Stimulated activated memory B cell treated with anti-CD40 and anti-IgM and Interleukin-4, amounts not matched to agents 10 μg/mL and 1 μg/mL and 100 μg/mL, for 72 hours (primary cell): Measurements from ENCODE around the gene MAD2L2.

ENCODE experiments used
- ATAC-seq: fragments of 150-1000 bp; cut with Tn5 transposase; 2 replicates; pipeline ENCODE4 v1.10.0; 2021
- H3K27ac Mint-ChIP-seq: one replicate; pipeline ENCODE4 v1.8.0; 2022; ENCODE audit warnings: mild to moderate bottlenecking, mixed read lengths
- H3K27me3 Mint-ChIP-seq: one replicate; pipeline ENCODE4 v1.8.0; 2022; ENCODE audit warnings: mixed read lengths
- H3K36me3 Mint-ChIP-seq: one replicate; pipeline ENCODE4 v1.8.0; 2022; ENCODE audit warnings: mixed read lengths
- H3K4me1 Mint-ChIP-seq: one replicate; pipeline ENCODE4 v1.8.0; 2022; ENCODE audit warnings: mixed read lengths
- H3K4me3 Mint-ChIP-seq: one replicate; pipeline ENCODE4 v1.8.0; 2022; ENCODE audit warnings: mild to moderate bottlenecking, moderate library complexity, mixed read lengths
- H3K9me3 Mint-ChIP-seq: one replicate; pipeline ENCODE4 v1.8.0; 2022; ENCODE audit warnings: mixed read lengths

The MAD2L2 gene

GRCh38 chr1:11678442-11678841, 2.5 kb downstream of the MAD2L2 start:
- Mint-ChIP-seq H3K36me3 (peaks cover 15% of the 10 kb centered on the region), H3K9me3 (no peaks in the 10 kb centered on the region), H3K27ac (no peak overlapping the region), H3K4me3 (no peak overlapping the region), H3K4me1 (peaks cover 25% of the 10 kb centered on the region), H3K27me3 (no peaks in the 10 kb centered on the region)
- no peak for ATAC-seq

GRCh38 chr1:11676386-11677103, 4.4 kb downstream of the MAD2L2 start:
- Mint-ChIP-seq H3K27ac (no peak overlapping the region), H3K36me3 (peaks cover 19% of the 10 kb centered on the region), H3K4me1 (peaks cover 25% of the 10 kb centered on the region), H3K27me3 (no peaks in the 10 kb centered on the region), H3K4me3 (no peak overlapping the region), H3K9me3 (no peaks in the 10 kb centered on the region)
- no peak for ATAC-seq

GRCh38 chr1:11675325-11675724, 5.6 kb downstream of the MAD2L2 start:
- no peak overlapping the region for H3K4me3 Mint-ChIP-seq
- no peaks in the 10 kb centered on the region for H3K27me3 Mint-ChIP-seq
- peaks cover 20% of the 10 kb centered on the region for H3K36me3 Mint-ChIP-seq
- no peak overlapping the region for H3K27ac Mint-ChIP-seq
- H3K9me3 Mint-ChIP-seq, result no peaks in the 10 kb centered on the region
- ATAC-seq, result no peak
- H3K4me1 Mint-ChIP-seq, result peaks cover 32% of the 10 kb centered on the region

- no peak overlapping the region for H3K27ac Mint-ChIP-seq
- H3K9me3 Mint-ChIP-seq, result no peaks in the 10 kb centered on the region
- no peaks in the 10 kb centered on the region for H3K27me3 Mint-ChIP-seq
- peaks cover 23% of the 10 kb centered on the region for H3K36me3 Mint-ChIP-seq
- H3K4me3 Mint-ChIP-seq, result no peak overlapping the region
- ATAC-seq, result no peak
- peaks cover 26% of the 10 kb centered on the region for H3K4me1 Mint-ChIP-seq
These were observed 6.5 kb downstream of the MAD2L2 start for GRCh38 chr1:11674488-11674887.

- ATAC-seq, result no peak
- peaks cover 29% of the 10 kb centered on the region for H3K36me3 Mint-ChIP-seq
- H3K27me3 Mint-ChIP-seq, result no peaks in the 10 kb centered on the region
- no peak overlapping the region for H3K27ac Mint-ChIP-seq
- H3K4me3 Mint-ChIP-seq, result no peak overlapping the region
- H3K4me1 Mint-ChIP-seq, result peaks cover 25% of the 10 kb centered on the region
- H3K9me3 Mint-ChIP-seq, result no peaks in the 10 kb centered on the region
These were observed 7.7 kb downstream of the MAD2L2 start for GRCh38 chr1:11673089-11673769.

- no peaks in the 10 kb centered on the region for H3K9me3 Mint-ChIP-seq
- H3K4me1 Mint-ChIP-seq, result peaks cover 28% of the 10 kb centered on the region
- H3K27ac Mint-ChIP-seq, result peak overlapping the region; percentile 51
- ATAC-seq, result peak; percentile 10
- H3K36me3 Mint-ChIP-seq, result peaks cover 29% of the 10 kb centered on the region
- H3K27me3 Mint-ChIP-seq, result no peaks in the 10 kb centered on the region
- no peak overlapping the region for H3K4me3 Mint-ChIP-seq
These were observed 9.2 kb downstream of the MAD2L2 start for GRCh38 chr1:11671544-11672286.

- no peak overlapping the region for H3K4me3 Mint-ChIP-seq
- H3K27me3 Mint-ChIP-seq, result no peaks in the 10 kb centered on the region
- peaks cover 29% of the 10 kb centered on the region for H3K36me3 Mint-ChIP-seq
- H3K4me1 Mint-ChIP-seq, result peaks cover 28% of the 10 kb centered on the region
- no peaks in the 10 kb centered on the region for H3K9me3 Mint-ChIP-seq
- H3K27ac Mint-ChIP-seq, result peak overlapping the region; percentile 51
- ATAC-seq, result no peak
These were observed 9.8 kb downstream of the MAD2L2 start for GRCh38 chr1:11671205-11671543.

GRCh38 chr1:11670747-11671146, 10.2 kb downstream of the MAD2L2 start:
- H3K4me1 Mint-ChIP-seq, result peaks cover 28% of the 10 kb centered on the region
- no peaks in the 10 kb centered on the region for H3K27me3 Mint-ChIP-seq
- no peaks in the 10 kb centered on the region for H3K9me3 Mint-ChIP-seq
- H3K36me3 Mint-ChIP-seq, result peaks cover 27% of the 10 kb centered on the region
- ATAC-seq, result peak; percentile 83
- H3K27ac Mint-ChIP-seq, result peak overlapping the region; percentile 51
- H3K4me3 Mint-ChIP-seq, result no peak overlapping the region

- no peaks in the 10 kb centered on the region for H3K27me3 Mint-ChIP-seq
- H3K36me3 Mint-ChIP-seq, result peaks cover 15% of the 10 kb centered on the region
- no peaks in the 10 kb centered on the region for H3K9me3 Mint-ChIP-seq
- peaks cover 28% of the 10 kb centered on the region for H3K4me1 Mint-ChIP-seq
- peak overlapping the region; percentile 38 for H3K27ac Mint-ChIP-seq
- H3K4me3 Mint-ChIP-seq, result no peak overlapping the region
- ATAC-seq, result no peak
These were observed 12.4 kb downstream of the MAD2L2 start for GRCh38 chr1:11668516-11668915.

GRCh38 chr1:11664336-11665065, 16.4 kb downstream of the MAD2L2 start:
- no peaks in the 10 kb centered on the region for H3K9me3 Mint-ChIP-seq
- peaks cover 15% of the 10 kb centered on the region for H3K4me1 Mint-ChIP-seq
- H3K27me3 Mint-ChIP-seq, result no peaks in the 10 kb centered on the region
- peak overlapping the region; percentile 70 for H3K27ac Mint-ChIP-seq
- H3K36me3 Mint-ChIP-seq, result peaks cover 11% of the 10 kb centered on the region
- peak overlapping the region; percentile 78 for H3K4me3 Mint-ChIP-seq
- ATAC-seq, result peak; percentile 84

- Mint-ChIP-seq H3K4me3 (no peak overlapping the region), H3K27ac (no peak overlapping the region), H3K4me1 (peaks cover under 1% of the 10 kb centered on the region), H3K36me3 (peaks cover 5% of the 10 kb centered on the region), H3K9me3 (no peaks in the 10 kb centered on the region), H3K27me3 (no peaks in the 10 kb centered on the region)
- ATAC-seq, result no peak
These were observed 19.8 kb downstream of the MAD2L2 start for GRCh38 chr1:11661103-11661502.

GRCh38 chr1:11659748-11660147, 21.2 kb downstream of the MAD2L2 start:
- no peak for ATAC-seq
- Mint-ChIP-seq H3K4me1 (peaks cover 9% of the 10 kb centered on the region), H3K36me3 (peaks cover 5% of the 10 kb centered on the region), H3K4me3 (no peak overlapping the region), H3K27me3 (no peaks in the 10 kb centered on the region), H3K9me3 (no peaks in the 10 kb centered on the region), H3K27ac (no peak overlapping the region)

GRCh38 chr1:11658542-11658941, 22.4 kb downstream of the MAD2L2 start:
- peaks cover 9% of the 10 kb centered on the region for H3K4me1 Mint-ChIP-seq
- H3K36me3 Mint-ChIP-seq, result peaks cover 5% of the 10 kb centered on the region
- ATAC-seq, result no peak
- H3K4me3 Mint-ChIP-seq, result no peak overlapping the region
- H3K9me3 Mint-ChIP-seq, result no peaks in the 10 kb centered on the region
- H3K27me3 Mint-ChIP-seq, result no peaks in the 10 kb centered on the region
- H3K27ac Mint-ChIP-seq, result no peak overlapping the region

GRCh38 chr1:11657654-11658053, 23.3 kb downstream of the MAD2L2 start:
- Mint-ChIP-seq H3K4me3 (no peak overlapping the region), H3K36me3 (peaks cover 5% of the 10 kb centered on the region), H3K27ac (no peak overlapping the region), H3K9me3 (no peaks in the 10 kb centered on the region), H3K27me3 (no peaks in the 10 kb centered on the region), H3K4me1 (peaks cover 9% of the 10 kb centered on the region)
- ATAC-seq, result no peak
